Measurements from ENCODE around the gene MAP1LC3B2.

The MAP1LC3B2 gene

GRCh38 chr12:116525418-116526001, 33.7 kb upstream of the MAP1LC3B2 start:
- Histone ChIP-seq H3K9ac (ENCODE audit: low read length in 5 of 5) (peak overlapping the region in 1 of 5 donors; percentile 4), H3K27me3 (ENCODE audit: control insufficient read depth in 5 of 5, insufficient read depth in 4 of 5, low read length in 5 of 5) (peaks cover 0 to 7% (median 3%) of the 10 kb centered on the region in 5 donors), H3K4me3 (ENCODE audit: low read depth in 1 of 5, low read length in 5 of 5) (peak overlapping the region in 2 of 5 donors; percentile 36 to 55)

DNA sequence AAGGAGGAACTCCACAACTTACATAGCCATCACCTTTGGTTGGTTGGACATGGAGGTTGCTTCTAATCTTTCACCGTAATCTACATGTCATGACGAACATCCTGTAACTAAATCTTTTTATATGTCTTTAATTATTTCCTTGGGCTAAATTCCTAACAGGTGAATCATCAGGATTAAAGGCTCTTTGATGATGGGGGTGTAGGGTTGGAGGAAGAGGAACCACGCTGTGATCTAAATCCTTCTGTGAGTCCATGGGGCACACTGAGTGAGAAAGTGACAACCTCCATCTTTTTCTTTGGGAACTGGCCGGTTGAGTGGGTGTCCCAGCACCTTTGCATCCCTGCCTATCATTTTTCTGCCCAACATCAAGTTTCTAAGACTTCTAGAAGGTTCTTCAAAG, 31.1 kb upstream of the MAP1LC3B2 start:
- peaks cover 0 to 23% (median 13%) of the 10 kb centered on the region in 5 donors for H3K4me1 ChIP-seq (ENCODE audit: control insufficient read depth in 5 of 5, insufficient read depth in 5 of 5, low read length in 5 of 5)
- H3K36me3 ChIP-seq (ENCODE audit: control insufficient read depth in 5 of 5, insufficient read depth in 5 of 5, low read length in 5 of 5): no peaks in the 10 kb centered on the region
- H3K9me3 ChIP-seq (ENCODE audit: control insufficient read depth in 5 of 5, low read length in 5 of 5): no peaks in the 10 kb centered on the region
- H3K9ac ChIP-seq (ENCODE audit: low read length in 5 of 5): no peak overlapping the region
- peaks cover 0 to 6% (median 3%) of the 10 kb centered on the region in 5 donors for H3K27me3 ChIP-seq (ENCODE audit: control insufficient read depth in 5 of 5, insufficient read depth in 4 of 5, low read length in 5 of 5)
- H3K4me3 ChIP-seq (ENCODE audit: low read depth in 1 of 5, low read length in 5 of 5): no peak overlapping the region
- H3K27ac ChIP-seq (ENCODE audit: low read depth, low read length): no peak overlapping the region

More at GRCh38 chr12:116525418-116526001, 33.7 kb upstream of the MAP1LC3B2 start:
- Histone ChIP-seq H3K4me1 (ENCODE audit: control insufficient read depth in 5 of 5, insufficient read depth in 5 of 5, low read length in 5 of 5) (peaks cover 0 to 18% (median 11%) of the 10 kb centered on the region in 5 donors), H3K36me3 (ENCODE audit: control insufficient read depth in 5 of 5, insufficient read depth in 5 of 5, low read length in 5 of 5) (no peaks in the 10 kb centered on the region), H3K9me3 (ENCODE audit: control insufficient read depth in 5 of 5, low read length in 5 of 5) (no peaks in the 10 kb centered on the region), H3K27ac (ENCODE audit: low read depth, low read length) (peak overlapping the region; percentile 23)

GRCh38 chr12:116528498-116528897, 30.7 kb upstream of the MAP1LC3B2 start:
- Histone ChIP-seq H3K27ac (ENCODE audit: low read depth, low read length) (no peak overlapping the region), H3K9ac (ENCODE audit: low read length in 5 of 5) (no peak overlapping the region), H3K4me1 (ENCODE audit: control insufficient read depth in 5 of 5, insufficient read depth in 5 of 5, low read length in 5 of 5) (peaks cover 0 to 26% (median 17%) of the 10 kb centered on the region in 5 donors), H3K36me3 (ENCODE audit: control insufficient read depth in 5 of 5, insufficient read depth in 5 of 5, low read length in 5 of 5) (no peaks in the 10 kb centered on the region), H3K27me3 (ENCODE audit: control insufficient read depth in 5 of 5, insufficient read depth in 4 of 5, low read length in 5 of 5) (peaks cover 0 to 8% (median 3%) of the 10 kb centered on the region in 5 donors), H3K4me3 (ENCODE audit: low read depth in 1 of 5, low read length in 5 of 5) (no peak overlapping the region), H3K9me3 (ENCODE audit: control insufficient read depth in 5 of 5, low read length in 5 of 5) (no peaks in the 10 kb centered on the region)

DNA sequence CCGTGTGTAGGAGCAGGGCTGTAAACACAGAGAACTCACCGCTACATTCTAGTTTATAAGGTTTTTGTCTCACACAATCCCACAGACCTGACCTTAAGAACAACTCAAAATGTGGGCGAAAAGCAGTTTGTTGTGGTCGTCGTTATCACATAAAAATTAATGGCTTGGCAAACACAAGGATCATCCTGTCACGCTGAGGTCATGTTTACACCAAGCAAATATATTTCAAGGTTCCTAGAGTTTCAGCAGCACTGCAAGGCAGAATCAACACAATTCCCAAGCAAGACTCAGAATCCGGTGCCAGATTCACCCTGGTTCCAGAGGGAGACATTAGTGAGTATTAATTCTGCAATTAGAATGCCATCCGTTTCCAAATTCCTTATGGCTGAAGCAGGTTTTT, 30.1 kb upstream of the MAP1LC3B2 start:
- no peaks in the 10 kb centered on the region for H3K9me3 ChIP-seq (ENCODE audit: control insufficient read depth in 5 of 5, low read length in 5 of 5)
- H3K27me3 ChIP-seq (ENCODE audit: control insufficient read depth in 5 of 5, insufficient read depth in 4 of 5, low read length in 5 of 5): peaks cover 0 to 8% (median 3%) of the 10 kb centered on the region in 5 donors
- no peak overlapping the region for H3K4me3 ChIP-seq (ENCODE audit: low read depth in 1 of 5, low read length in 5 of 5)
- H3K36me3 ChIP-seq (ENCODE audit: control insufficient read depth in 5 of 5, insufficient read depth in 5 of 5, low read length in 5 of 5): no peaks in the 10 kb centered on the region
- no peak overlapping the region for H3K9ac ChIP-seq (ENCODE audit: low read length in 5 of 5)
- H3K27ac ChIP-seq (ENCODE audit: low read depth, low read length): no peak overlapping the region
- peaks cover 0 to 31% (median 21%) of the 10 kb centered on the region in 5 donors for H3K4me1 ChIP-seq (ENCODE audit: control insufficient read depth in 5 of 5, insufficient read depth in 5 of 5, low read length in 5 of 5)

DNA sequence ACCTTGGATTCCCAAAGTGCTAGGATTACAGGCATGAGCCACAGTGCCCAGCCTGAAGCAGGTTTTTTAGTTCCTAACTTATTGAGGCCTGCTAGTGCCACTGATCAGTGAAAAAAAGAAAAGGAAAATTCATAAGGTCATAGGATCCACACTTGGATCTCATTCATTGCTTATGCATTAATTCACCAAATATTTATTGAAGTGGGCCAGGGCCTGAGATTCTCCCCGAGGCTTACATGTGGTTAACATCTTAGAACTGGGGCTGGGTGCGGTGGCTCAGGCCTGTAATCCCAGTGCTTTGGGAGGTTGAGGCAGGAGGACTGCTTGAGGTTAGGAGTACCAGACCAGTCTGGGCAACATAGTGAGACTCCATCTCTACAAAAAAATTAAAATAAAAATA, 29.5 kb upstream of the MAP1LC3B2 start:
- no peaks in the 10 kb centered on the region for H3K9me3 ChIP-seq (ENCODE audit: control insufficient read depth in 5 of 5, low read length in 5 of 5)
- H3K9ac ChIP-seq (ENCODE audit: low read length in 5 of 5): no peak overlapping the region
- H3K36me3 ChIP-seq (ENCODE audit: control insufficient read depth in 5 of 5, insufficient read depth in 5 of 5, low read length in 5 of 5): no peaks in the 10 kb centered on the region
- H3K27ac ChIP-seq (ENCODE audit: low read depth, low read length): no peak overlapping the region
- peaks cover 2 to 35% (median 24%) of the 10 kb centered on the region in 5 donors for H3K4me1 ChIP-seq (ENCODE audit: control insufficient read depth in 5 of 5, insufficient read depth in 5 of 5, low read length in 5 of 5)
- H3K4me3 ChIP-seq (ENCODE audit: low read depth in 1 of 5, low read length in 5 of 5): no peak overlapping the region
- peaks cover 0 to 8% (median 3%) of the 10 kb centered on the region in 5 donors for H3K27me3 ChIP-seq (ENCODE audit: control insufficient read depth in 5 of 5, insufficient read depth in 4 of 5, low read length in 5 of 5)

DNA sequence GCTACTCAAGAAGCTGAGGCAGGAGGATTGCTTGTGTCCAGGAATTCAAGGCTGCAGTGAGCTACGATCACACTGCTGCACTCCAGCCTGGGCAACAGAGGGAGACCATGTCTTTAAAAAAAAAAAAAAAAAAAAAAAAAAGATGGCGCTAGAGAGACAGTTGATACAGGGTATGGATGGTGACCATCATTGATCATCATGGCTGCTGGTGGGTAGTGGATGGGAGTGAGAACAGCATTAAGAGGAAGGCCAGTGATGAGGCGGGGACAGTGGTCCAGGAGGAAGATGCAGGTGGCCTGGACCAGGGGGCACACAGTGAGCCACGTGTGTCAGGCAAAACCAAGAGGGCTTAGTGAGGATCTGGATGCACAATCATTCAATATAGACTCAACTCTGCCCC, 26.8 kb upstream of the MAP1LC3B2 start:
- Histone ChIP-seq H3K4me1 (ENCODE audit: control insufficient read depth in 5 of 5, insufficient read depth in 5 of 5, low read length in 5 of 5) (peaks cover 2 to 25% (median 21%) of the 10 kb centered on the region in 5 donors), H3K9me3 (ENCODE audit: control insufficient read depth in 5 of 5, low read length in 5 of 5) (no peaks in the 10 kb centered on the region), H3K27ac (ENCODE audit: low read depth, low read length) (no peak overlapping the region), H3K9ac (ENCODE audit: low read length in 5 of 5) (no peak overlapping the region), H3K4me3 (ENCODE audit: low read depth in 1 of 5, low read length in 5 of 5) (no peak overlapping the region), H3K36me3 (ENCODE audit: control insufficient read depth in 5 of 5, insufficient read depth in 5 of 5, low read length in 5 of 5) (no peaks in the 10 kb centered on the region), H3K27me3 (ENCODE audit: control insufficient read depth in 5 of 5, insufficient read depth in 4 of 5, low read length in 5 of 5) (peaks cover 0 to 8% (median 0%) of the 10 kb centered on the region in 5 donors)

DNA sequence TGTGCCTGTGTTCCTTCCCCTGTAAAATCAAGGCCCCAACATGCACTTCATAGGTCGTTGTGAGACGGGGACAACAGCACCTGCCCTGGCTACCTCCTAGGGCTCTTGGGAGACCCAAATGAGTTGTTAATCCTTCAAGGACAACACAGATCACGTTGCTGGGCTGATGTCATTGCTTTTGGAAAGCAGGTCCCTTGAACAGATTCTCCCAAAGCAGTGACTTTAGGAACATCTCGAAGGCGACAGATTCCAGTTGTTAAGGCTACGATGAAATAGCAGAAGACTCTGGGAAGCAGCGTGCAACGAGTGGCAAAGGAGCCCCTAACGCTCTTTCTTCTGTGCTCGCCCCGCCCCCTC, 26.2 kb upstream of the MAP1LC3B2 start:
- H3K4me1 ChIP-seq (ENCODE audit: control insufficient read depth in 5 of 5, insufficient read depth in 5 of 5, low read length in 5 of 5): peaks cover 2 to 25% (median 21%) of the 10 kb centered on the region in 5 donors

GRCh38 chr12:116533343-116534251, 25.6 kb upstream of the MAP1LC3B2 start:
- Histone ChIP-seq H3K4me3 (ENCODE audit: low read depth in 1 of 5, low read length in 5 of 5) (peak overlapping the region; percentile 62 to 80 (median 67)), H3K27me3 (ENCODE audit: control insufficient read depth in 5 of 5, insufficient read depth in 4 of 5, low read length in 5 of 5) (peaks cover 0 to 8% (median 0%) of the 10 kb centered on the region in 5 donors), H3K27ac (ENCODE audit: low read depth, low read length) (peak overlapping the region; percentile 30), H3K9ac (ENCODE audit: low read length in 5 of 5) (peak overlapping the region in 2 of 5 donors; percentile 10 to 64), H3K36me3 (ENCODE audit: control insufficient read depth in 5 of 5, insufficient read depth in 5 of 5, low read length in 5 of 5) (no peaks in the 10 kb centered on the region), H3K9me3 (ENCODE audit: control insufficient read depth in 5 of 5, low read length in 5 of 5) (no peaks in the 10 kb centered on the region), H3K4me1 (ENCODE audit: control insufficient read depth in 5 of 5, insufficient read depth in 5 of 5, low read length in 5 of 5) (peaks cover 3 to 30% (median 26%) of the 10 kb centered on the region in 5 donors)

More for the DNA sequence above, 26.2 kb upstream of the MAP1LC3B2 start:
- Histone ChIP-seq H3K36me3 (ENCODE audit: control insufficient read depth in 5 of 5, insufficient read depth in 5 of 5, low read length in 5 of 5) (no peaks in the 10 kb centered on the region), H3K27me3 (ENCODE audit: control insufficient read depth in 5 of 5, insufficient read depth in 4 of 5, low read length in 5 of 5) (peaks cover 0 to 8% (median 0%) of the 10 kb centered on the region in 5 donors), H3K4me3 (ENCODE audit: low read depth in 1 of 5, low read length in 5 of 5) (peak overlapping the region in 3 of 5 donors; percentile 64 to 68 (median 67)), H3K9ac (ENCODE audit: low read length in 5 of 5) (no peak overlapping the region), H3K9me3 (ENCODE audit: control insufficient read depth in 5 of 5, low read length in 5 of 5) (no peaks in the 10 kb centered on the region), H3K27ac (ENCODE audit: low read depth, low read length) (no peak overlapping the region)

DNA sequence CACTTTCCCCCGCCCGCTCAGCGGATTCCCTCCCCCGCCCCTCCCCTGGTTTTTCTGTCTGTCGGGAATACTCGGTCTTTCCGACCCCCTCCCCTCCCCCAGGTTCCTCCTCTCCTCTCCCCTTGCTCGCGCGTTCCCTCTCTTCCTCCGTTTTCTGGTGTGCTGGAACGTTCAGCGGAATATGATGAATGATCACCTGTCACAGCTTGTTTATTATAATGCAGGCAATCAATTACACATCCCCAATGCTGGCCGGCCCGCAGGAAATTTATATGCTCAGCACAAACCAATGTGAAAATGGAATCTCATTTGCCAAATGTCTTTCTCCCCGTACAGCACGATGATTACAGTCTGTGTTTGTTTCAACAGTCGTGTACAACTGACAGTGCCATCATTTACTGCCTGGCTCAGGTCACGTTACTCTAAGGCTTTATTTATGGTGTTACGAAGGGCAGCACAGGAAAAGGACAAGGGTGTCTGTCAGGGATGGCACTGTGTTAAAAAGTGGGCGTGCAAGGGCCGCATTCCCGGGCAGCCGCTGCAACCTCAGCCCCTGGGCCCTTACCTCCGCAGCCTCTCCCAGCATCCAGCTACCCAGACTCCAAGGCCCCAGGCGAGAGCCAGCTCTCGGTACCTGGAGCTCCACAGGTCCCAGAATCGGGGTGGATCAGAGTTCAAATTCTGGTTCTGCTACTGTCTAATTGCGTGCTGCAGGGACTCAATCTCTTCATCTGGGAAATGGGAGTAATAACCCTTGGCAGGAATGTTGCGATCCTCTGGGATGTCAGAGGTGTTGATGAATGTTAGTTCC, 24.7 kb upstream of the MAP1LC3B2 start:
- Histone ChIP-seq H3K27ac (ENCODE audit: low read depth, low read length) (peak overlapping the region; percentile 30), H3K9ac (ENCODE audit: low read length in 5 of 5) (peak overlapping the region in 1 of 5 donors; percentile 47), H3K4me3 (ENCODE audit: low read depth in 1 of 5, low read length in 5 of 5) (peak overlapping the region in 4 of 5 donors; percentile 64 to 80 (median 68))

More for the DNA sequence above, 24.7 kb upstream of the MAP1LC3B2 start:
- no peaks in the 10 kb centered on the region for H3K9me3 ChIP-seq (ENCODE audit: control insufficient read depth in 5 of 5, low read length in 5 of 5)
- H3K27me3 ChIP-seq (ENCODE audit: control insufficient read depth in 5 of 5, insufficient read depth in 4 of 5, low read length in 5 of 5): peaks cover 0 to 8% (median 0%) of the 10 kb centered on the region in 5 donors
- no peaks in the 10 kb centered on the region for H3K36me3 ChIP-seq (ENCODE audit: control insufficient read depth in 5 of 5, insufficient read depth in 5 of 5, low read length in 5 of 5)
- peaks cover 4 to 35% (median 31%) of the 10 kb centered on the region in 5 donors for H3K4me1 ChIP-seq (ENCODE audit: control insufficient read depth in 5 of 5, insufficient read depth in 5 of 5, low read length in 5 of 5)
